HepG2 (cell line): ENCODE measurements around the gene RPUSD4. TPM values are rescaled to one million over a fixed set of nuclear protein-coding genes. Genes with fewer than 3 reads are reported as not detected.

Source experiments
- ATAC-seq: fragments of 200-7000 bp; cut with Tn5 transposase; 3 replicates; pipeline ENCODE4 v1.9.1; 2020; ENCODE audit warnings: mild to moderate bottlenecking, moderate library complexity
- BruUV-seq: library from RNA; stranded (reverse); fragments of 400-500 nt; replicated peaks from 2 replicates; lab custom pipeline; 2021; lab: Mats Ljungman, UMichigan
- CTCF ChIA-PET: fragments of 300-600 bp; formaldehyde crosslinking; extraction: SDS; loops from one replicate; lab custom pipeline; 2021; ENCODE audit warnings: low total read pairs, inconsistent platforms, low intra/inter-chr PET ratio; lab: Yijun Ruan, JAX
- POLR2A ChIA-PET: fragments of 350-600 bp; sonication (Branson Sonifier 250); formaldehyde crosslinking; loops from one replicate; lab custom pipeline; 2020; ENCODE audit warnings: antibody characterized with exemption, inconsistent platforms; lab: Yijun Ruan, JAX
- DNase-seq: peaks from one replicate; pipeline ENCODE4 v3.0.0-alpha.2; 2015; ENCODE audit warnings: low spot score
- FAIRE-seq: peaks from 3 replicates; lab custom pipeline; 2011; peaks lifted over from hg19 to GRCh38; lab: Jason Lieb, UNC
- H2AFZ ChIP-seq: one replicate; pipeline ENCODE4 v1.6.1; 2011; ENCODE audit warnings: low read length, inconsistent platforms
- H3K27ac ChIP-seq: fragments of 300-600 bp; 3 replicates; pipeline ENCODE4 v1.8.0; 2011; ENCODE audit warnings: mixed run types, mild to moderate bottlenecking, mixed read lengths, low read length, inconsistent platforms; ENCODE audit not compliant: insufficient read depth; ENCODE audit errors: extremely low read length
- H3K27me3 ChIP-seq, 2 experiments: fragments of 200-600 bp in 1 of 2; 2 replicates in 1 of 2; 3 replicates in 1 of 2; pipeline versions ENCODE4 v1.6.0 to v1.8.0; 2011; ENCODE audit warnings: low read length in 2 of 2, mild to moderate bottlenecking in 2 of 2, moderate library complexity in 2 of 2, inconsistent platforms in 1 of 2; ENCODE audit not compliant: insufficient read depth in 2 of 2, control insufficient read depth in 1 of 2
- H3K36me3 ChIP-seq, 2 experiments: fragments of 200-600 bp in 1 of 2; replicated peaks in 1 of 2; 2 replicates in 1 of 2; 3 replicates in 1 of 2; pipeline versions ENCODE4 v1.5.1 to v1.8.0; 2011; ENCODE audit warnings: low read length in 2 of 2, inconsistent platforms in 1 of 2; ENCODE audit not compliant: insufficient read depth in 2 of 2, control insufficient read depth in 1 of 2
- H3K4me1 ChIP-seq: 2 replicates; pipeline ENCODE4 v1.5.1; 2012; ENCODE audit warnings: low read length, inconsistent platforms; ENCODE audit not compliant: insufficient read depth
- H3K4me2 ChIP-seq: 2 replicates; pipeline ENCODE4 v1.6.0; 2011; ENCODE audit warnings: low read depth, low read length, inconsistent platforms
- H3K4me3 ChIP-seq, 3 experiments: fragments of 200-600 bp in 1 of 3; sonication (generic), shearing (Covaris generic) in 1 of 3; replicated peaks in 1 of 3; 2 replicates each; pipeline ENCODE4 v1.5.1; 2011 to 2016; ENCODE audit warnings: low read length in 3 of 3, inconsistent platforms in 2 of 3, low read depth in 2 of 3, mild to moderate bottlenecking in 2 of 3, control low read depth in 1 of 3, mixed read lengths in 1 of 3; ENCODE audit not compliant: insufficient read depth in 1 of 3
- H3K79me2 ChIP-seq: one replicate; pipeline ENCODE4 v1.6.1; 2011; ENCODE audit warnings: low read length, inconsistent platforms; ENCODE audit not compliant: insufficient read depth
- H3K9ac ChIP-seq: 2 replicates; pipeline ENCODE4 v1.6.0; 2011; ENCODE audit warnings: mild to moderate bottlenecking, low read depth, low read length, inconsistent platforms; ENCODE audit not compliant: insufficient read depth
- H3K9me3 ChIP-seq: 2 replicates; pipeline ENCODE4 v1.5.1; 2012; ENCODE audit warnings: mild to moderate bottlenecking, low read length
- H4K20me1 ChIP-seq: 2 replicates; pipeline ENCODE4 v1.6.0; 2011; ENCODE audit warnings: inconsistent platforms, mild to moderate bottlenecking, low read length, moderate library complexity; ENCODE audit not compliant: insufficient read depth
- AFF4 ChIP-seq: sonication (generic); formaldehyde crosslinking; IDR thresholded peaks from 2 replicates; pipeline ENCODE4 v1.4.0; 2020; ENCODE audit warnings: missing genetic modification reagents
- CEBPB ChIP-seq: IDR thresholded peaks from 2 replicates; pipeline ENCODE4 v1.6.1; 2011; ENCODE audit warnings: low read depth, low read length, improper control_type of control experiment, borderline replicate concordance
- CHD2 ChIP-seq: IDR thresholded peaks from 2 replicates; pipeline ENCODE4 v1.6.1; 2011; ENCODE audit warnings: low read depth, low read length, improper control_type of control experiment
- HMG20A ChIP-seq: IDR thresholded peaks from 2 replicates; pipeline ENCODE4 v1.6.1; 2016; ENCODE audit warnings: borderline replicate concordance
- HMGA1 ChIP-seq: sonication (generic); formaldehyde crosslinking; conservative IDR thresholded peaks from 2 replicates; pipeline ENCODE4 v1.4.0; 2020; ENCODE audit warnings: missing genetic modification reagents
- NCOA5 ChIP-seq: sonication (generic); formaldehyde crosslinking; IDR thresholded peaks from 2 replicates; pipeline ENCODE4 v1.4.0; 2020; ENCODE audit warnings: missing genetic modification reagents
- NFAT5 ChIP-seq: sonication (generic); formaldehyde crosslinking; IDR thresholded peaks from 2 replicates; pipeline ENCODE4 v1.4.0; 2020; ENCODE audit warnings: missing genetic modification reagents
- SRY ChIP-seq: sonication (generic); formaldehyde crosslinking; IDR thresholded peaks from 2 replicates; pipeline ENCODE4 v1.8.0; 2022; ENCODE audit warnings: mild to moderate bottlenecking, missing genetic modification reagents
- ZEB1 ChIP-seq: IDR thresholded peaks from 2 replicates; pipeline ENCODE4 v1.6.1; 2012; ENCODE audit warnings: mild to moderate bottlenecking, low read depth, inconsistent platforms; ENCODE audit not compliant: insufficient replicate concordance
- ZMYM3 ChIP-seq: sonication (generic); formaldehyde crosslinking; IDR thresholded peaks from 2 replicates; pipeline ENCODE4 v1.5.1; 2020; ENCODE audit warnings: mild to moderate bottlenecking, missing genetic modification reagents
- ZNF414 ChIP-seq: sonication (generic); formaldehyde crosslinking; IDR thresholded peaks from 2 replicates; pipeline ENCODE4 v1.5.0; 2020; ENCODE audit warnings: missing genetic modification reagents
- ZNF503 ChIP-seq: sonication (generic); formaldehyde crosslinking; IDR thresholded peaks from 2 replicates; pipeline ENCODE4 v1.4.0; 2020; ENCODE audit warnings: missing genetic modification reagents
- ZNF557 ChIP-seq: sonication (generic); formaldehyde crosslinking; IDR thresholded peaks from 2 replicates; pipeline ENCODE4 v1.4.0; 2020; ENCODE audit warnings: missing genetic modification reagents
- ZNF629 ChIP-seq: sonication (generic); formaldehyde crosslinking; conservative IDR thresholded peaks from 2 replicates; pipeline ENCODE4 v1.5.0; 2020; ENCODE audit warnings: missing genetic modification reagents
- WGBS: methylation state at CpG from one replicate; pipeline ENCODE4 v1.1.6; 2017; ENCODE audit warnings: low lambda C conversion rate; 5-methylcytosine and 5-hydroxymethylcytosine counted together
- in situ Hi-C: cut with HindIII; loops from 2 replicates; pipeline ENCODE4 v1.10.0; 2017; ENCODE audit warnings: low pct_unique_long_range_greater_than_20kb; ENCODE audit not compliant: extremely low pct_ligation_motif_present
- intact Hi-C: fragments of 100-400 bp; cut with micrococcal nuclease; formaldehyde crosslinking; loops from one replicate; pipeline ENCODE4 v1.10.0; 2022; ENCODE audit not compliant: unreplicated experiment
- polyA plus RNA-seq, 8 experiments: library from polyadenylated mRNA; depleted of rRNA in 3 of 8; stranded (reverse) in 7 of 8; unstranded in 1 of 8; fragments of >200 nt; fragmentation: Illumina TruSeq in 4 of 8; extraction: Trizol in 4 of 8; gene quantifications; 2 replicates each; pipeline versions ENCODE4 v1.2.1 to v1.2.3, GENCODE V29; 2011 to 2016; ENCODE audit warnings: low read depth in 4 of 8, missing spikeins in 1 of 8, mixed read lengths in 1 of 8; ENCODE audit not compliant: insufficient read depth in 1 of 8
- total RNA-seq, 5 experiments: library from RNA; depleted of rRNA; stranded (reverse); fragments of >200 nt; fragmentation: Illumina TruSeq; extraction: Trizol; gene quantifications; 2 replicates each; pipeline ENCODE4 v1.2.3, GENCODE V29; 2016; ENCODE audit warnings: low read depth in 1 of 5

RPUSD4 gene
- total and polyA plus RNA-seq, 2 of the 13 experiments (the other 11 are each of a cell fraction or from before 2014, with no cell fraction given), result 45.0 to 52.9 TPM

- ATAC-seq (no peak), DNase-seq (no peak), FAIRE-seq (no peak)
- Histone ChIP-seq H3K27me3 (no peaks in the 10 kb centered on the region), H3K79me2 (no peaks in the 10 kb centered on the region), H3K4me3 (no peak overlapping the region), H3K27ac (peak overlapping the region; percentile 80), H3K4me1 (peaks cover 68% of the 10 kb centered on the region), H4K20me1 (no peaks in the 10 kb centered on the region), H3K9ac (no peak overlapping the region), H3K36me3 (no peaks in the 10 kb centered on the region), H2AFZ (no peak overlapping the region), H3K9me3 (no peaks in the 10 kb centered on the region), H3K4me2 (peak overlapping the region; percentile 87; the same call in 1 of the 2 replicates)
- in situ Hi-C loops (no loop called here), intact Hi-C loops (no loop called here)
- WGBS, result 91% methylated on average over 8 of the region's 8 CpGs
- CTCF ChIA-PET, result no interaction called here
- POLR2A ChIA-PET, result interaction anchor here (5.3 kb wide), 1 partner anchor 9 kb away, joined by 104 read pairs; no protein-coding TSS in a partner anchor
- no TSS peak for BruUV-seq
- TF ChIP-seq ZNF557 (CRISPR knock-in tag), result no peak
- TF ChIP-seq ZNF414 (CRISPR knock-in tag), result no peak
- no peak for TF ChIP-seq NCOA5 (CRISPR knock-in tag)
- no peak for TF ChIP-seq NFAT5 (CRISPR knock-in tag)
- TF ChIP-seq HMG20A (CRISPR knock-in tag), result no peak
- no peak for TF ChIP-seq SRY (CRISPR knock-in tag)
- no peak for TF ChIP-seq ZNF503
- no peak for TF ChIP-seq AFF4 (CRISPR knock-in tag)
- TF ChIP-seq HMGA1 (CRISPR knock-in tag), result no peak
- TF ChIP-seq ZMYM3 (CRISPR knock-in tag), result 0 out of 2 replicates have a peak, but pooled peaks have one; percentile 23
- no peak for TF ChIP-seq ZEB1
- no peak for TF ChIP-seq CHD2
- TF ChIP-seq CEBPB, result peak; percentile 81; the same call in 1 of the 2 replicates
- peak; percentile 91 for TF ChIP-seq ZNF629 (CRISPR knock-in tag)
Observed at GRCh38 chr11:126156814-126157213, 54.6 kb downstream of the RPUSD4 start.
